ENCODE results near the gene U2AF1L4.
"Not testable (repeated sequence)": the region's sequence is repeated elsewhere in the genome, so short reads cannot be mapped to it uniquely, and the experiment has no call there.

U2AF1L4 gene

DNA sequence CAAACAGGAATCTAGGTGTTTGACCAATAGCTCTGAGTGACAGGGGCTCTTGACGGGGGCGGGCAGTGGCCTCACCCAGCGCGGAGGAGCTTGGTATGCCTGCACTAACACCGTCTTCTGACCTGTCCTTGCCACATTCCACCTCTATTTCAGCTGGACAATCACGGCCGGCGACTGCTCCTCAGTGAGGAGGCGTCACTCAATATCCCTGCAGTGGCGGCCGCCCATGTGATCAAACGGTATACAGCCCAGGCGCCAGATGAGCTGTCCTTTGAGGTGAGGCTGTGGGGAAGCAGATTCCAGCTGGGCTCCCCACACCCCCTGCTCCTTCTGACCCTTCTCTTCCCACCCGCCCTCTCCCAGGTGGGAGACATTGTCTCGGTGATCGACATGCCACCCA, 34.8 kb upstream of the U2AF1L4 start:
- no peak for DNase-seq

DNA sequence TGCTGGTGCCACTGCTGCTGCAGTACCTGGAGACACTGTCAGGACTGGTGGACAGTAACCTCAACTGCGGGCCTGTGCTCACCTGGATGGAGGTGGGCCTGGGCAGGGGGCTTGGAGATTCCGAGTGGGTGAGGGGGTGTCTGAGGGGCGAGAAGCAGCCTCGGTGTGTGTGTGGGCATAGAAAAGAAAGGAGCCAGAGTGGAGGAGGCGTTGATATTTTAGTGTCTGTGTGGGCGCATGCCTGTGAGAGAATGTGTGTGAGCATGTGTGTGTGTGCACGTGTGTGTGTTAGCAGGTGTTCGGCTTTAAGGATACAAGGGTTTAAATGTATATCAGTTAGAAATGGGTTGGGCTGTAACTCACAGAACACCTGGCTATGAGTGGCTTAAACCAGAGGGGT, 33.8 kb upstream of the U2AF1L4 start:
- no peak for DNase-seq

DNA sequence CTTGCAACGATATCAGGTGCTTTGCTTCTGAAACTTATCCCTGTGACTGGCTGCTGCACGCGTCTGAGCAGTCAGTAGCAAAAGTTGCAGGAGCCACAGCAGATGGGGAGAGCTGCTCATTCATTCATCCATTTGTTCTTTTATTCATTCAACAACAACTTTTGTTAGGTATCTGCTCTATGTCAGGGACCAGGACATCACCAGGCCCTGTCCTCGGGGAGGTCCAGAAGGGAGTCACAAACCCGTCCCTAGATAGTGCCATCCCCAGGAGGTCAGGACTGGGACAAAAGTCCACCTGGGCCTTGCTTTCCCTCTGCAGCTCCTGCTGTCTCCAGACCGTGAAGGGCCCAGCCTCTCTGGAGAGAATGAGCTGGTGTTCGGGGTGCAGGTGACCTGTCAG, 32.7 kb upstream of the U2AF1L4 start:
- no peak for DNase-seq

DNA sequence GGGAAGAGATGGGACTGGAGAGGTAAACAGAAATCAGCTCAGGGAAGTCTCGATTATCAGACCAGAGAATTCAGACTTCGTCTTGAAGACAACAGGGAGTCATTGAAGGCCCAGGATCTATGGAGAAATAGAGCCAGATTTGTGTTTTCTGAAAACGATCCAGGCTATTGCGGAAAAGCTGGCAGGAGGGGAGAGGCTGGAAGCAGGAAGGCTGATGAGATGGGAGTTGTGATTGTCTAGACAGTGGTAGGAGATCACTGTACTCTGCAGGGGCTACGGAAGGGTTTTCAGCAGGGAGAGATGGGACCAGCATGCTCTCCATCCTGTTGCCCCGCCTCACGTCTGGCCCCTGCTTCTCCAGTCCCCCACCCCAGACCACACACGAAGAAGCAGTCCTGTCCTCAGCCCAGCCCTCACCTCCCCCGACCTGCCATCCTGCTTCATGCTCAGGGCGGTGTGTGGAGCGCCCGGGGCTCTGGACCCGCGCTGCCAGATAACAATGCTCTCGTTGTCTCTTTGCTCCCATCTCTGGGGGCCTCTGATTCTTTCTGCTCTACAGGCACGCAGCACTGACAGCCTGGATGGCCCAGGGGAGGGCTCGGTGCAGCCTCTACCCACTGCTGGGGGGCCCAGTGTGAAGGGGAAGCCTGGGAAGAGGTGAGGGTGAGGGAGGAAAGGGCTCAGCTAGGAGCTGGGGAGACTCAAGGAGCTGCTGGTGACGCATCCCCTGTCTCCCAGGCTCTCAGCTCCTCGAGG, 32.0 kb upstream of the U2AF1L4 start:
- DNase-seq = peak; percentile 15

DNA sequence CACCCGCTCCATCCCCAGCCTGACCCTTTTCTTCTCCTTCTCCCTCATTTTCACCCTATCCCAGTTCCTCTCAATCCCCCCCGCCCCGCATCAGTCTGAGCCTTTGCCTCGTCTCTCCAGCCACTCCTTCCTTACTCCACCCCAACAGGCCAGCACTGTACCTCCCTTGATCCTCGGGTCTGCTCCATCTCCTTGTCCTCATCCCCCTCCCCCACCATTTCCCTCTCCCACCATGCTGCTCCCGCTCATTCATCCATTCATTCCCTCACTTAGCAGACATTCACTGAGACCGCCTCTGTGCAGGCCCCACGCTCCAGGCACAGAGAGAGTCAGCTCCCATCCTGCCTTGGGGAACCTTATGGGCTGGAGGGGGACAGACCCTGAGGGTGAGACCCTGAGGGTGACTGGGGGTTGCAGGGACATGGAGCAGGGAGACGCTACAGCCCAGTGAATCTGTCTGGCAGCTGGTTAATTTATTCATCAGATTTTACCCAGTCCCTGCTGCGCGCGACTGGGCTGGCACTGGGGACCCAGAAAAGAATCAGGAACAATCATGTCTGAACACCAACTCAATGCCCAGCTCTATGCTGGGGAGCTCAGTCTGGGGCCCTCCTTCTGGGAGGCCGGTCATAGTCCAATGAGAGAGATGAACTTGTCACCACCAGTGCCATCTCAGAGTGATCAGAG, 31.0 kb upstream of the U2AF1L4 start:
- no peak for DNase-seq

DNA sequence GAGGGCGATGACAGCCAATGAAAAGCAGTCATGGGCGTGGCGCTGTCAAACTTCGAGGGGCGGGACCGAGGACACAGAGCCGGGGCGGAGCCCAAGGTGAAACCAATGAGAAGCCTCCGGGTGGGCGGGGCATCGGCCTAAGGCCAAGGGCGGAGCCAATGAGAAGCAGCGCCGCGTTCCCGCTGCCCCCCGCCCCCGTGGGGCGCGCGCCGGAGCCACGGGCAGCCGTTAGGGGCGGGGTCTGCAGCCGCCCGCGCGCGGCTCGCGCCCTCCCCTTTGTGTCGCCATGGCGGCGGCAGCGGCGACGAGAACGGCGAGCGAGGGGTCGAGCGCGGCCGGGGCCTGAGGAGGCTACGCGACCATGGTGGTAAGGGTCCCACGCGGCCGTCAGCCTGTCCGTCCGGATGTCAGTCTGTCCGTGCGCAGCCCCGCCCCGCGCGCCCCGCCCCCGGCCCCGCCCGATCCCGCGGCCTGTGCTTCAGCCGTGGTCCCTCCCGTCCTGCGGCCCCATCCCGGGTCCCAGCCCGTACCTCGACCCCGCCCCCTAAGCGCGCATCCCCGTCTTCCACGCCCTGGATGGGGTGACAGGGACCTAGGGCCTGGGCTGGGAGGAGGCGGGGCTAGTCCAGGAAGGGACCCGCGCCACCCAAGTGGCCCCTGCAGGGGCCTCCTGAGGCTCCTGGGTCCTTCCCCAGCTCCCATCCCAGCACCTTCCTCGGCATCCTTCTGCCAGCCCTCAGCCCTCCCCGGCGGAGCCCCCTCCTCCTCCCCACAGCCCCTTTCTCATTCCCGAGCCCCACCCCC, 30.3 kb upstream of the U2AF1L4 start, which contains the start of gene ARHGAP33:
Gene ARHGAP33 (plus strand): TSS at position 267 of the 804 bp plus-strand sequence. CDS start 95 bp downstream, at position 362.
- peak; percentile 97 for DNase-seq

DNA sequence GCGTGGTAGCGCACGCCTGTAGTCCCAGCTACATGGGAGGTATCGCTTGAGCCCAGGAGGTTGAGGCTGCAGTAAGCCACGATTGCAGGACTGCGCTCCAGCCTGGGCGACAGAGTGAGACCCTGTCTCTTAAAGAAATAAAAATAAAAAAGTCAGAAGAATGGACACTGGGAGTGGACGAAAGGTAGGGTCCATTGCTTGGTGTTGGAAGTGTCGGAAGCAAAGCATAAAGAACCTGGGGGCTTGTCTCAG, 29.8 kb upstream of the U2AF1L4 start:
- no peak for DNase-seq

DNA sequence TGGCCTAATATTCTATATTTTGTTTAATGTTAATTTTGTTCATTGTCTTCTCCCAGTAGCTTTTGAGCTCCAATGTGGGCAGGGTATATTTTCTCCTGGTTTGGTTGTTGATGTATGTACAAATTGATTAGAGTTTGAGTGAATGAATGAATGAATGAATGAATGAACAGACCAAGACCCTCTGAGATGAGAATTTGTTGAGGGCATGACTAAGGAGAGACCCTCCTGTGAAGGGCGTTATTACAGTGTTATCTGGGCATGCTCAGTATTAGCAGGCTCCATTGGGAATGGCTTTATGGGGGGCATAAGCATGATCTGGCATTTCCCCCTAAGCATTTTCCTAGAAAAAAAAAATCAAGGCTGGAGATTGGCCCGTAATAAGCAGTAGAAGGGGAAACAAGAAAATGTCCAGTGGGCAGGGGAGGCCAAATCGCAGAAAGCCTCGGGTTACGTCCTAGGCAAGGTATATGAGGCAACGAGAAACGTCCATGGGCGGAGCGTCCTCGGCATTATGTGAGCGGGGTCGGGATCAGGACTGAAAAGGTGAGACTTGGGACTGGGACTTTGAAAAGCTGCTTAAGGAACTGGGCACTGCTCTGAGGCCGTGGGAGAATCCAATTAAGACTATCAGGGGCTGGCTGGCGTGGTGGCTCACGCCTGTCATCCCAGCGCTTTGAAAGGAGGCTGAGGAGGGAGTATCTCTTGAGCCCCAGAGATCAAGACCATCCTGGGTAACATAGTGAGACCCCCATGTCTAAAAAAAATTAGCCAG, 29.2 kb upstream of the U2AF1L4 start:
- DNase-seq = no peak

DNA sequence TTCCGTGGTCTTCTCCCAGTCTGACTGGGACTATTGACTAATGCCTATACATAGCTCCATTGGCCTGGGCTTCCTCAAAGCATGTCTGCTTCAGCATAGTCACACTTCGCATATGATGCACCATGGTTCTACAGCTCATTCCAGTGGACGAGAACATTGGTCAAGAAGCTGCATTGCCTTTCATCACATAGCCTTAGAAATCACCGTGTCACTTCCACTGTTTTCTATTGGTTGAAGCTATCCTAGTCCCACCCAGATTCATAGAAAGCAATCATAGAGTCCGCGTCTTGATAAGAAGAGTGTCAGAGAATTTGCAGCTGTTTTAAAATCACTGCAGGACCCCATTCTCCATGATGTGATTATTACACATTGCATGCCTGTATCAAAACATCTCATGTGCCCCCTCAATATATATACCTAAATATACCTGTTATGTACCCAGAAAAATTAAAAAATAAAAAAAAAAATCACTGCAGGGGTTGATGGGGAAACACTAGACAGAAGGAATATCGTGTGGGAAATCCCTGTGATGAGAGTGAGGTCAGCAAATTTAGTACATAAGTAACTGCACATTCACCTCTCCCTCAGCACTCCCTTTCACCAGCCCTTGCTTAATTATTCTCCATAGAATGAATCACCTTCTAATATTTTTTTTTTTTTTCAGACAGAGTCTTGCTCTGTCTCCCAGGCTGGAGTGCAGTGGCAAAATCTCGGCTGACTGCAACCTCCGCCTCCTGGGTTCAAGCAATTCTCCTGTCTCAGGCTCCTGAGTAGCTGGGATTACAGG, 28.0 kb upstream of the U2AF1L4 start:
- no peak for DNase-seq

DNA sequence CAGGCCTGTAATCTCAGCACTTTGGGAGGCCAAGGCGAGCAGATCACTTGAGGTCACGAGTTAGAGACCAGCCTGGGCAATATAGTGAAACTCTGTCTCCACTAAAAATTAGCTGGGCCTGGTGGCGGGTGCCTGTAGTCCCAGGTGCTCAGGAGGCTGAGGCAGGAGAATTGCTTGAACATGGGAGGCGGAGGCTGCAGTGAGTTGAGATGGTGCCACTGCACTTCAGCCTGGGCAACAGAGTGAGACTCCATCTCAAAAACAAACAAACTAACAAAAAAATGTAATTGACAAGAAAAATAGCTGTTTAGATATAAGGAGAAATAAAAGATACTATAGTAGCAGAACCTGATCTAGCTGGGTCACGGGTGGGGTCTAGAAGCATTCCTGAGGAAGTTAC, 27.1 kb upstream of the U2AF1L4 start:
- not testable (repeated sequence) for DNase-seq

DNA sequence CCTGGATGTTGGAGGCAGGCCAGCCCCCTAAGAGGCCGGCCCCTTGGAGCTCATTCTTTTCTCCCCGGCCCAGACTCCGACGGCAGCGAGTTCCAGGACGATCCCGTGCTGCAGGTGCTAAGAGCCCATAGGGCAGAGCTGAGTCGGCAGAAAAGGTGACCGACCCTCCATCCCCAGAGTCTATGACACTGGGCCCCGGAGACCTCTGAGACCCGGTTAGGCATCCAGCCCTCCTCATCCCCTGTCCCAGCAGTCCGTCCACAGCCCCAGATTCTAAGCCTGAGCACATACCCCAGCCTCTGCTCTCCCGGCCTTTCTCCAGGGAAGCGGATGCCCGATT, 22.8 kb upstream of the U2AF1L4 start:
- no peak for DNase-seq

DNA sequence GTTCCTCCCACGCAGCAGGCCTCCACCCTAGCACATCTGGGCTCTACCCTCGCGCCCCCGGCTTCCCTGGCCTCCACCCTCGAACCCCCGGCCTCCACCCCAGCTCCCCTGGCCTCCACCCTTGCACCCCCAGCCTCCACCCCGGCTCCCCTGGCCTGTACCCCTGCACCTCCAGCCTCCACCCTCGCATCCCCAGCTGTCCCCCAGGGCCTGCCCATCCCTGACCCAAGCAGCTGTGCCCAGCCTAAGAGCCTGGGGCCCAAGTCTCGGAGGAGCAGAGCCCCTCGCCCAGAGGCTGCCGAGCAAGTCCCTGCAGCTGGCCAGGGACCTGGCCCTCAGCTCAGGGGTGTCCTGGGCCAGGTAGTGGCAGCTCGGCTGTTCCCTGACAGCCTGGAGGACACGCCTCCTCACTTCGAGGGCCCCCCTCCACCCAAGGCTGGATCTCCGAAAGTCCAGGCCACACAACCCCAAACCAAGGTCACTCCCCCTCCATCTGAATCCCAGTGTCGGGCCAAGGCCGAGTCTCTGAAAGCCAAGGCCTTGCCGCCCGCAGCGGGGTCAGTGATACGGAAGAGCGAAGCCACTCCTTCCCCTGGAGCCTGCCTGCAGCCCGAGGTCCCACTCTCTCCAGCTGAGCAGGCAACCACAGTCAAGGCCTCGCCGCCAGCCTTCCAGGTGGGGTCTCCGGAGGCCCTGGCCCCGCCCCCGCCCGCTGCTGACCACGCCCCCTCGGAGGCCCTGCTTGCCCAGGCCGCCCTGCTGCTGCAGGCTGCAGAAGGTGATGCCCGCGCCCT, 22.3 kb upstream of the U2AF1L4 start:
- DNase-seq = no peak

DNA sequence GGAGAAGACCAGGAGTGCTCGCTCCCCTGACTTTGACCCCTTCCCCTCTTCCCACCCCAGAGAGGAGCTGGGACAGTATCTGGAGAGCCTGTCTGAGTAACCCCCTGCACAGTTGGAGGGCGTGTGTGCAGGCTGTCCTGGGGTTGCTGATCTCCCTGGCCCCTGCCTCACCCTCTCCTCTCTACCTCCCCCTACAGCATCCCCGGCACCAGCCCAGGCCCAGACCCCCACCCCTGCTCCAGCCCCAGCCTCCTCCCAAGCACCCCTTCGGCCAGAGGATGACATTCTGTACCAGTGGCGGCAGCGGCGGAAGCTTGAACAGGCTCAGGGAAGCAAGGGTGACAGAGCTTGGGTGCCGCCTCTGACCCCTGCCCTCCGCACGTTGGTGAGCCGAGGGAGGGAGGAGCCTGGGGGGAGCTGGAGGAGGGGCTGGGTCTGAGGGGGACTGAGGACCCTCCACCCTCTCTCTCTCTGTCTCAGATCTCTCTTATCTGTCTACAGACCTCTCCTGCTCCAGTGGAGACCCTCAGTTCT, 21.4 kb upstream of the U2AF1L4 start:
- DNase-seq = no peak

DNA sequence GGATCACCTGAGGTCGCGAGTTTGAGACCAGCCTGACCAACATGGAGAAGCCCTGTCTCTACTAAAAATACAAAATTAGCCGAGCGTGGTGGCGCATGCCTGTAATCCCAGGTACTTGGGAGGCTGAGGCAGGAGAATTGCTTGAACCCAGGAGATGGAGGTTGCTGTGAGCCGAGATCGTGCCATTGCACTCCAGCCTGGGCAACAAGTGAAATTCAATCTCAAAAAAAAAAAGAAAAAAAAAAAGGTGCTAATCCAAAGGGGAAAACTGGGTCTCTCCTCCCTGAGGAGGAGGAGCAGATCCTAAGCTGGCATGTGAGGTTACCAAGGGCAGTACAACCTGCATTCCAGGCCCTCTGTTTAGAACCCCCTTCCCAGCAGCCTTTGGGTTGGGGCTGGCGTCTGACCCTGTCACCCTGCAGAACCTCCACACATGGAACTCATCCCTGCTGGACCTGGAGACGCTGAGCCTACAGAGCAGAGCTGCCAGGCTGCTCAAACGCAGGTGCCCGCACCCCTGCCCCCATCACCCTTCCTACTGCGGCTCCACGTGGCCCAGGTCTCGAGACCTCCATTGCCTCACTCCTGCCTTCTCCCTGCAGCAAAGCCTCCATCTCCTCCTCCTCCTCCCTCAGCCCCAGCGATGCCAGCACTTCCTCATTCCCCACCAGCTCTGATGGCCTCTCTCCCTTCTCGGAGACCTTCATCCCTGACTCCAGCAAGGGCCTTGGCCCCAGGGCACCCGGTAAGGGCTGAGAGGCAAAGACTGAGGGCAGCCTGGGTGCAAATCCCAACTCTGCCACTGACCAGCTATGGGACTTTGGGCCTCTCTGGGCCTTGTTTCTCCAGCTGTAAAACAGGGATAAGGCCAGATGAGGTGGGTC, 19.5 kb upstream of the U2AF1L4 start:
- no peak for DNase-seq

DNA sequence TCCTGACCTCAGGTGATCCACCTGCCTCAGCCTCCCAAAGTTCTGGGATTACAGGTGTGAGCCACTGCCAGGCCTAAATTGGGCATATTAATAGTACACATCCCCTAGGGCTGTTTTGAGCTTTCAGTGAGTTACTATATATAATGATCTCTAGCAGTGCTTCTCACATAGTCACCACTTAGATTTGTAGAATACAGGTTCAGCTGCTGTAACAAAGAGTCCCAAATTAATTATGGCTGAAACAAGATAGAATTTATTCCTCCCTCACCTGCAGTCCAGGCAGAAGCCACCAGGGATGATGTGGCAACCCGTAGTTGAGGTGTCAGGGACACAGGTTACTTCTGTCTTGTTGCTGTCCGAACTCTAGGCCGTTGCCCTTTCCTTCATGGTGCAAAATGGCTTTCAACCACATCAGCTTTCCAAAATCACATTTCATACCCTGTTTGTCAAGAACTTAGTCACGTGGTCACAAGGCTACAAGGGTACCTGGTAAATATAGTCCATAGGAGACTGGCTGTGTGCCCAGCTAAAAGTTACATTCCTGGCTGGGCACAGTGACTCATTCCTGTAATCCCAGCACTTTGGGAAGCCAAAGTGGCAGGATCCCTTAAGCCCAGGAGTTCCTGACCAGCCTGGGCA, 15.6 kb upstream of the U2AF1L4 start:
- DNase-seq = no peak

DNA sequence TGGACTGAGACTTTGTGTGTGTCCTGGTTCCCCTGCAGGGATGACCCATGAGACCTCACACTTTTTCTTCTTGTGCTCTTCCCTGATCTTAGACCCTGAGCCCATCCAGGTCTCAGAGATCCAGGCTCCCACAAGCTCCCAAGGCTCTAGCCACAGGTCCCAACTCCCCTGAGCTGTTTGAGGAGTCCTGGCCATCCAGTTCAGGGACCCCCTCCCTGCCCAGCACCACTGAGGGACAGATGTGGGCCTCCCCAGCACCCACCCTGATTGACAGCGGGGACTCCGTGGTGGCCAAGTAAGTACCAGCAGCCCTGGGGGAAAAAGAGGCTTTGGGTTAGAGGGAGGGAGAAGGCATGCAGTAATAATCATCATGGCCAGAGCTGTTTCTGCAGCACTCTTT, 14.5 kb upstream of the U2AF1L4 start:
- DNase-seq = no peak

DNA sequence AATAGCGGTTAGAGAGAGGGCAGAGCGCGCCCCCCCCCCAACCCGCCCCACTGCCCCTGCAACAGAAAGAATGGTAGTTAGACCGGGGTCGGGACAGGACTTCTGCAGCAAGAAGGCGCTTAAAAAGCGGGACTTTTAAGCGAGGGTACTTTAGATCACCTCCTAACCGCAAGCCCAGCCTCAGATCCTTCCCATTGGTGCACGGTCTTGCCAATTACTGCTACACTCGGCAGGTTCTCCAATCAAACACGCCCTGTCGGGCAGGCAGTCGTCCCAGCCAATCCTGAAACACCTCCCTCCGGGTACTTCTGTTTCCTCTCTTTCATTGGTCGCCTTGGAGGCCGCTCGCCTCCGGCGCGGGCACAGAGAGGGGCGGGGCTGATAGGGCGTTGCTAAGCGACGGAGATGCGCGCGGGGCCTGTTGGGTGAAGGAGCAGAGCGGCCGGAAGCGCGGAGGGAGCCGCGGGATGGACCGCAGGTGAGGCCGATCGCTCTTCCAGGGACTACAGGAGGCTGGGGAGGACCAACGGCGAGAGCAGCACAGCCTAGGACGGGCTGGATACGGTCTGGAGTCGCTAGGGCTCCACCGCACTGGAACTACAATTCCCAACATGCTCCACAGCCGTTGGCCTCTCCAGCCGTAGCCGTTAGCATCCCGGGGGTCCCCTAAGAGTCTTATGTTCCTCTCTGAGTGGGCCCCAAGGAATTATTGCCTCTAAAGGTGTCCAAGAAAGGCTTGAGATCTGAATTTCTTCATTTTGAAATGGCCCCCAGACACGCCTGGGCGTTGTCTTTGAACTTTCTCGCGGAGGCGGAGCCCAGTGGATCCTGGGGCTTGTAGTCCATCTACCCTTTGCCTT, 12.8 kb upstream of the U2AF1L4 start, which contains the start of gene PROSER3:
Gene PROSER3 (plus strand): TSS at position 428 of the 860 bp plus-strand sequence. CDS start 40 bp downstream, at position 468.
- DNase-seq = peak; percentile 99

DNA sequence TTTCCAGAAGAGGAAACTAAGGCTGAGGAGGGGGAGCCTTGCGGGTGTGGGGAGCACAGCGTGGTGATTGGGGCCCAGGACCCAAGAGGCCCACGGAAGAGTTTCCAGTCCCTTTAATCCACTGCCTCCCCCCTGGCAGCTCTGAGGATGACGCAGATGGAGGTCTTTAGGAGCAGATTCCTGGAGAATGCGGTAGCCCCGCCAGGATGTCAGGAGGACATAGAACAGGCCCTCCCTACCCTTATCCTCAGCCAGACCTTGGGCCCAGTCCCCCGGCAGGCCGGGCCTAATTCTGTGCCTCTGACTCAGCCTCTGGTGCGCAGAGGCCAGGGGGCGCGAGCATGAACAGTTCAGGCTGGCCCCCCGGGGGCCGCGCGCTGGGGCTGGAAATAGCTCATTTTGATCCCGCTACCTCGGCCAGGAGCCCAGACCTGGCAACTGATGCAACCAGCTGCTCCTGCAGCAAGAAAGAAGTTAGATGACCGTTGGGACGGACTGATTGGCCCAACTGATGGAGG, 12.1 kb upstream of the U2AF1L4 start:
- DNase-seq = peak; percentile 42

All from midbrain (tissue), 1 donor.